ENCODE results near the gene LRG1.

Gene LRG1

DNA sequence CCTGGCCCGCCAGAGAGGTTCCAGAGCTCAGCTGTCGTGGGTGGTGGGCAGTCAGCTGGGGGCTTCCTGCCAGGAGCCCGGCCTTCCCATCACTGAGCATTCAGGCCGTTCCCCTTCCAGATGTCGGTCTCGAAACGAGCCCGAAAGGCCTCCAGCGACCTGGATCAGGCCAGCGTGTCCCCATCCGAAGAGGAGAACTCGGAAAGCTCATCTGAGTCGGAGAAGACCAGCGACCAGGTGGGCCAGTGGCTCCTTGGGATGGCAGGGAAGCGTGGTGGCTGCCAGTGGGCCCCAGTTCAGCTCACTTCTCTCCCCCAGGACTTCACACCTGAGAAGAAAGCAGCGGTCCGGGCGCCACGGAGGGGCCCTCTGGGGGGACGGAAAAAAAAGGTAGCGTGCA, 48.4 kb downstream of the LRG1 start:
- no peak for DNase-seq

DNA sequence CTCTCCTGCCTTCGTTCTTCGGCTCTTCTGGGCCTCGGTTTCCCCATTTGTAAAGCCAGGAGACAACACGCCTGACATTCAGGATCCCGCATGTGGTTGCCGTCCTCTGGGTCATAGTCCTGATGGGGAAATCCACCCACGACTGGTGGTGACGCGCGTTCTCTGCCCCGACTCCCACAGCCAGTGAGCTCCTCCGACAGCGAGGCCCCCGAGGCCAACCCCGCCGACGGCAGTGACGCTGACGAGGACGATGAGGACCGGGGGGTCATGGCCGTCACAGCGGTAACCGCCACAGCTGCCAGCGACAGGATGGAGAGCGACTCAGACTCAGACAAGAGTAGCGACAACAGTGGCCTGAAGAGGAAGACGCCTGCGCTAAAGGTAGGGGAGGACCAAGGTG, 51.3 kb downstream of the LRG1 start:
- DNase-seq = no peak

- no peak for DNase-seq
These were observed 52.3 kb downstream of the LRG1 start for GRCh38 chr19:4487572-4487971.
